Stimulated activated naive CD4-positive, alpha-beta T cell treated with Interleukin-2 at 50 U/mL for 16 hours (primary cell): ENCODE measurements around the gene KPTN.

Experiments
- DNase-seq: peaks from one replicate; lab custom pipeline; 2025; lab: John Stamatoyannopoulos, UW

KPTN gene

DNA sequence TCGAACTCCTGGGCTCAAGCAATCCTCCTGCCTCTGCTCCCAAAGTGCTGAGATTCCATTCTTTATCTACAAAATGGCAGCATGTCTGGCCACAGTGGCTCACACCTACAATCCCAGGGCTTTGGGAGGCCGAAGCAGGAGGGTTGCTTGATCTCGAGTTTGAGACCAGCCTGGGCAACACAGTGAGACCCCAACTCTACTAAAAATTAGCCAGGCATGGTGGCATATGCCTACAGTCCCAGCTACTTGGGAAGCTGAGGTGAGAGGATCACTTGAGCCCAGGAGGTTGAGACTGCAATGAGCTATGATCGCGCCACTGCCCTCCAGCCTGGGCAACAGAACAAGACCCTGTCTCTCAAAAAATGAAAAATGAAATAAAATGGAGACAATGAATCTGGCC lies 24.7 kb upstream of the KPTN start:
- DNase-seq, result no peak

DNA sequence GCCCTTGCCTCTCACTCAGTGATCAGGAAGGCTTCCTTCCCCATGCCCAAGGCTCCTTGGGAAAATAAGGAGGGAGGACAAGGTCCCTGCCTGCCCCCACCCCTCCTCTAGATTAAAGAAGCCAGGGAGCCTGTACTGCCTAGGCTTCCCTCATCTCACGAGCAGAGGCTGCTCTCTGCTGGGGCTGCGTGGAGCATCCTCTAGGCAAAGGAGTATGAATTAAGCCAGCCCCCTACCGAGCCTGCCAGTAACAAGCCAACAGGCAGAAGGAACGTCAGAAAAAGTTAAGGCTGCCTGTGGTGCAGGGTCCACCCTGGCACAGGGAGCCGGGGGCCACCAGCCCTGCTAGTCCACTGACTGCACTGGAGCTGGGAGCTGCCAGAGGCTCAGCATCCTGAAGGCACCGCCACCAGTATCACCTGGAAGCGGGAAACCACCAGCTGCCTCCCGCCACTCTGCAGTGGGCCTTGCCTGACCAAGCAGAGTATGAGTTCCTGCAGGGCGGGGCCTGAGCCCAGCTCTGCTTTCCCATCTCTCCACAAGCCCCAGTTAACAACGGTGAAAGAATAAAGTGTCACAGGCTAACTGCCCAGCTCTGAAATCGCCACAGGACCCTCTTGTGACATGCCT lies 24.0 kb upstream of the KPTN start:
- no peak for DNase-seq

DNA sequence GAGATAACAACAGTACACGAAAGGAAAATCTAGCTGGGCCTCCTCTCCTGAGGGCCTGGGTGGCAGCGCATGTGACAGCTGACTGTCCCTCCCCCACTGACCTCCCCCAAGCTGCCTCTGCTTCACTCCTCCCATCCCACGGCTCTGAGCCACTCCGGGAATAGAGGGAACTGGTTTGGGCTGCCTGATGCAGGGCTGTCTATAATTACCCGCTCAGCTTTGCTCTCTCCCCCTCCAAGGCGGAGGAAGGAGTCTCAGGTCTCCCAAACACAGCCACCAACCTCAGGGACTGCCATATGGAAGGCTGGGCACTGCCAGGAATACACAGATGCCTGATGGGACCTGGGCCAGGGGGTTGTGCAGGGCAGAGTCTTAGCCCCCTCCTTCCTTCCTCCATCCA lies 23.0 kb upstream of the KPTN start:
- DNase-seq, result no peak

DNA sequence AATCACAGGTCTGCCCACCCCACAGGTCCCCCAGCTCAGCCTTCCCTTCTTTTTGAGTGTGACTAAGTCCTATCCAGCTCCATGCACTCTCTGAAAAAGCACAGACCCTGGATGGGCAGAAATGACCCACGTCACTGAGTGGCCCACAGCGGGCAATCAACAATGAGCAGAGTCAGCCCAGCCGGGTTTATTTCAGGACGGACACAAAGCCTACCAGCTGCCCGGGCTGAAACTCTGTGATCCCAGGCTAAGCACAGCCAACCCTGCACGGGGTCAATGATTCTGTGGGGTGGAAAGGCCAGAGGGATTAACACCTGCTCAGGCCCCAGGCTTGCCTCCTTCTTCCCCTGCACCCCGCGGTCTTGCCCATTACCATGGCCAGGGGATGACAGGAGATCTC lies 22.4 kb upstream of the KPTN start:
- DNase-seq, result no peak

DNA sequence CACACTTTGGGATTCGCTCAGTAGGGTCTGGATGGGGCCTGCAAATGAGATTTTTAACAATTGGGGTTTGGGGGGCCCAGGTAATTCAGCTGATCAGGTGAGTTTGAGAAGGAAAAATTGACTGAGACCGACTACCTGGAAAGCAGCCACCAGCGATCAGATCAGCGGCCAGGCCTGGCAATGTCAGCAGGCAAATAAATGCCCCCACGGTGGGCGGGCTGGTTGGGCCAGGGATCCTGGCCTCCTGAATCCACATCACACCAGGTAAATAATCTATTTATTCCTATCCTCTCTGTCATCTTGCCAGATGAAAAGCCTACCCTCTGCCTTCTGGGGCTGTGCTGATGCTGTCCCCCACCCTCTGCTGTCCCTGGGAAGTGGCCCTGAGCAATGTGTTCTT lies 21.5 kb upstream of the KPTN start:
- DNase-seq, result no peak

DNA sequence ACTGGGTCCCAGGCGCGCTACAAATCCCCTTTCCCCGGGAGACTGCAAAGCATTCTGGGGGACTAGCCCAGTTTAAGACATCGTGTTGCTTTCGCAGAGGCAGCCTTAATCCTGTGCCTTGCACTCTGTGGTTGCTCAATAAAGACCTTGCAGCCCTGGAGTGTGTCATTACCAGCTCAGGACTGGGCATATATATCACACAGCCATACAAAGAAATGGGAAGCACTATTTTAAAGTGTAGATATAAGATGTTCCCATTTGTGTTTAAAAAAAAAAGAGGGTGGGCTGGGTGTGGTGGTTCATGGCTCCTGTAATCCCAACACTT lies 19.8 kb upstream of the KPTN start:
- DNase-seq, result no peak

DNA sequence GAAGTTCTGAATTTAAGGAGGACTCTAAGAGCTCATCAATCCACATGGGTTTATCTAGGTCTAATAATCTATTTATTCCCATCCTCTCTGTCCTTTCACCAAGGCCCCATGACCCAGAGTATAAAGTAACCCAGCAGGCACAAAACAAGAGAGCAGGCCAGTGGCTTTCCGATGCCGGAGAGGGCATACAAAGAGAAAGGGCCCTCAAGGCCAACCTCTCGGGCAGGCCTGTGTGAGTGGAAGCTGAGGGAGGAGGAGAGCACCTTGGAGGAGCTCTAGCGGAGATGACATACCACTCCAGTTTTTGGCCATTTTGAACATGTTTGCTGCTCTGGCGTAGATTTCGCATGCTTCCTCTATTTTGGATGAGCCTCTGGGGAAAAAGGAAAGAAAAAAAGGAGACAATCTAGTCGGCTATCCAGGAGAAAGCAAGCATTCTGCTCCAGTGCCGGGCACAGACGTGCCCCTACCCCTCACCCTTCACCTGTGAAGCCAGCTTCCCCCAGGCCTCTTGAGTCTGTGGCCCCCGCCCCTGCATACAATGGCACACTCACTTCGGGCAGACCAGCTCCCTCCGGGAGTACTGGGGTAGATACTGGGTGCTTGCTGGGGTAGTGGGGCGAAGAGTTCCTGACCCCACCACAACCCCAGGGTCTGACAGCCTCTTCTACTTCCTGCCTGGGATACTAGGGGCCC lies 19.3 kb upstream of the KPTN start:
- no peak for DNase-seq

DNA sequence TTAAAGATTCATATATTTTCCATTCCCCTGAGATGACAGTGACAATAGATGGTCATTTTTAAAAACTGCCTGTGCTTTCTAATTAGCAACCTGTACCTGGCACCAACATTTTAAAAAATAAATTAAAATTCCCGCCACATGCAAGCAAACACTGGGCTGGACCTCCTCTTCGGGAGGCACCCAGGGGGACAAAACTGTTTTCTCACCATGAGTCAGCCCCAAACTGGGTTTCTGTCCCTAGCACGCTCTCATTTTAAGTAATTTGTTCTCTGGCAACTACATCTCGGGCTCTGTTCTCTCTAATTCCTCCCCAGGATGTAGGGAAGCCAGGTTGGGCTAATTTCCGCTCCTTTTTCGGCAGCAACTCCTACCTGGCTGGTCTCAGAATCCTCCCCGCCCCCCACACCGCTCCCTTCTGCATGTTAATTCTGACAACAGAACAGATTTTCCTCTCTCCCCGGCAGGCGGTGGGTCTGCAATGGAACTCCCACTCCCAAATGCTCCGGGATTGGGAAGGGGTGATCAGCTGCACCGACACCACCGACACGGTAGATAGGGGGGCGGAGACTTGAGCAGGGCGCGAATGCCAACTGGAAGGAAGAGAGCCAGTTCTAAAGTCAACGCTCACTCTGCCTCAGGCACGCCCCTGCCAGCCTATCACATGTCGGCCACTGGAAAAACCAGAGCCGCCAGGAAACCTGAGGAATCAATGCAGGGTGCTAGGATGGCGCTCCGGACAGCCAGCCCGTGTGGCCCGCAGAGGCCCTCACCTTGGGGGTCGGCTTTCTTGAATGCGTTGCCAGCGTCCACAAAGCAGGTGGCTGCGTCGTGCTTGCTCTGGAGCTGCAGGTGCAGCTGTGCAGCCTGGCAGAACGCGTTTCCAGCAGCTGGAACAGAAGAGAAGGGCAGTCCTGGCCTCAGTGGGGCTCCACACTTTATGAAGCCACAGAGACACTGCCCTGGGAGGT lies 16.1 kb upstream of the KPTN start:
- DNase-seq, result no peak

DNA sequence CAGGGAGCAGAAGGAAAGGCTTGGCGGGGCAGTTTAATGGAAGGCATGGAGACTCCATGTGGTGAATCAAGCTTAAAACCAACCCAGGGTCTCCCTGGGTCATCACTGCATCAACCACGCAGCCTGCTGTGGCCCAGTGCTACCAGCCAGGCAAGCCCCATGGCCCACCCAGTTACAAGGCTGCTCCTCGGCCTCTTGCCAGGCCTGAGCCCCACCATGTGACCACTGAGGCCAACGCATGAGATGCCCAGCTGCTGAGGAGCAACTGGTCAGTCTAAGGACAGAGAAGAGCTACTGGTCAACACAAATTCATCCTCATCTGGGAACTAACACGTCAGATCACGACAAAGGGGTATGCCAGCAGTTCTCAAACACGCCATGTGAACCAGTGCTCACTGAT lies 15.4 kb upstream of the KPTN start:
- DNase-seq, result no peak

DNA sequence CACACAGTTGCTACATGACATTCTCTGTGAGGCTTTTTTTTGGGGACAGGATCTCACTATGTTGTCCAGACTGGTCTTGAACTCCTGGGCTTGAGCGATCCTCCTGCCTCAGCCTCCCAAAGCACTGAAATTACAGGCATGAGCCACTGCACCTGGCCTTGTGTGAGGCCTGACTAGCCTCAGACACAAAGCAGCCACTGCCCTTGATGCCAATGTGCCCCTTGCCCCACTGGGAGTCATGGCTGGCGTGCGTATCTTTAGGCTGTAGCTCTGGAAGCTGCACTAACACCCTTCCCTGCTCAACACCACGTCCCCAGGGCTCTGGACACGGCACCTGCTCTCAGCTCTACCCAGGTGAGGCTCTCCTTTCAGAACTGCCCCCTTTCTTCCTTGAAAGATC lies 14.5 kb upstream of the KPTN start:
- no peak for DNase-seq

DNA sequence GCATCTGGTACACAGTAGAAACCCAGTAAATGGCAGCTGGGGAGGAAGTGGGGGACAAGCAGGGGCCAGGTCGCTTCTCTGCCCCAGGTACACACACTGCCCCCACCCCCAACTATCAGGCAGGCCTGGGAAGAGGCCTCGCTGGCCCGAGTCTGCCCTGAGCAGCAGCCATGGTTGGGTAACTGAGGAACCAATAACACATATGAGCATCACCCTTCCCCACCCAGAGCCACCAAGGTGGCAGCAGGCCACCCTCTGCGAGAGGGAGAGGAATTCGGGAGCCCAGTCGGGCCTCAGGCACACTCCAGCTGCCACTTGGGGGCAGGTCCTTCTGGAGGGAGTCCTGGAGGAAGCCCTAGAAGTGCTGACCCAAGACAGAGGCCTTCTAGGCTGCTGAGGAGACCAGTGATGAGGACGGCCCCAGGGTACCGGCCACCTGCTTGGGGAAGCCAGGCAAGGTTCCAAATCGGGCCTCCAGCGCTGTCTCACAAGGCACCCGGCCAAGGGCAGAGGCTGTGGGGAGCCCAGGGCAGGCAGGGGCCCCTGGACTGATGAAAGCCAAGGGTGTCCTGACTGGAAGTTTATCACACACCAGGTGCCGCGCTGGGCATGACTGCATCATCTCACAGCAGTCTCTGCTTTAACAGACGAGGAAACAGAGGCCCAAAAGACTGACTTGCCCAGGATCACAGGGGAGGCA lies 14.0 kb upstream of the KPTN start:
- no peak for DNase-seq

DNA sequence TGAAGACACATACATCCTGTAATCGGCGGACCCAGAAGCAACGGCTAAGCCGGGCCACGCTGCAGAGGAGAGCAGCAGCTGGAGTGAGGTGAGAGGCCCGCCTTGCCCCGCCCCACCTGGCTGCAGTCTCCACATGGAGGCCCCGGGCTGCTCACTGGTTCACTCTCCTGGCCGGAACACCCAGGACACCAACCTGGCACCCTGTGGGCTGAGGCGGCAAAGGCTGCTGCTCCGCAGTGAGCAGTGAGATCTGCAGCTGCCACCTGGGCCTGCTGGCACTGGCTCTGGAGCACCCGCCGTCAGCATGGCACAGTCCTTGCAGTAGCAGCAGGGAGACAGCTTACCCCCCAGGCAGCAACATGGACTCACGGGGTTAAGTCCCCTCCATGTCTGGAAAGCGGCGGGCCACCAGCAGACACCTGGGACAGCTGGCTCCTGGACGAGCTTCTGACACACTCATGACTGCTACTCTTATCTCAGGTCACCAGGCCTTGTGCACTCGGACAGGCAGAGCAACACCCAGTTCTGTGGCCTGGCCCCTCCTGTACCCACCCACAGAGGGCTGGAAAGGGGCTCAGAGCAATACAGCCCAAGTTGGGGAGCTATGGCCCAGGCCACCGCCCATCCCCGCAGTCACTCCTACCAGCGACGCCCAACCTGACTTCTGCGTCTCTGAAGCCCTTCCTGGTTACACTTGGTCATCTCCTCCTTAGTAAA lies 13.2 kb upstream of the KPTN start:
- no peak for DNase-seq

DNA sequence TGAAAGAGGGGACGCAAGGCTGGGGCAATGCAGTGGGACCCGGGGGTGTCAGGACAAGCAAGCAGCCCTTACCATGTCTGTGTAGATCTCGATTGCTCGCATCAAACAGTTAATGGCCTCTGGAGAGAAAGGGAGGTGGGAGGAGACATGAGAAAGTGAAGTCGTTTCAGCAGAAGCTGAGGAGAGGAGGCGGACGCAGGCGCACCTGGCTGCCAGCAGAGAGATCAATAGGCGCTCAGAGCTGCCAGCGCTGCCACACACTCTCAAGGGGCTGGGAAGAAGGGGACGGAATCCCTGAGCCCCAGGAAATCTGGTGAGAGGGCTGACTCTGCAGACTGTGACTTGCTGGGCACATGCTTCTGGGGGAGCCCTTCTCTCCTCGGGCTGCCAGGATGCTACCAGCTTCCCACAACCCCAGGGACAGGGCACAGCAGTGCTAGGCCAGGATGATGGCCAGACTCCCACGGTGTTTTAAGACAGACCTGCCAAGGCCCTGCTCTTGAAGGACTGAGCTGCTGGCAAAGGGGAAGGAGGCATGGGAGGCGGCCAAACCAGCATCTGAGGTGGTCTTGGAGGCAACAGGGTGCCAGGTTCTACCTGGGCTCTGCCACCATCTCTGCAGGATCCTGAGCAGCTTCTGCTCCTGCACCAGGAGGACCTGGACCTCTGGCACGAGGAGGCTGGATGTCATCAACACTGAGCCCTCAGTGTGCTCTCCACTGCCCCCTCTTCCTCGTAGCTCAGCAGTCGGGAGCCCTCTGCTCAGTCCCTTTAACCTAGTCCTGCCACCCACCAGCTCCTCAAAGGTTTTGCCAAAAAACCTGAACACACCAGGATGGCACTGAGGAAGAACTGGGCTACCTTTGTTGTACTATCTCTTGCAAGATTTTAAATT lies 11.7 kb upstream of the KPTN start:
- DNase-seq, result no peak

DNA sequence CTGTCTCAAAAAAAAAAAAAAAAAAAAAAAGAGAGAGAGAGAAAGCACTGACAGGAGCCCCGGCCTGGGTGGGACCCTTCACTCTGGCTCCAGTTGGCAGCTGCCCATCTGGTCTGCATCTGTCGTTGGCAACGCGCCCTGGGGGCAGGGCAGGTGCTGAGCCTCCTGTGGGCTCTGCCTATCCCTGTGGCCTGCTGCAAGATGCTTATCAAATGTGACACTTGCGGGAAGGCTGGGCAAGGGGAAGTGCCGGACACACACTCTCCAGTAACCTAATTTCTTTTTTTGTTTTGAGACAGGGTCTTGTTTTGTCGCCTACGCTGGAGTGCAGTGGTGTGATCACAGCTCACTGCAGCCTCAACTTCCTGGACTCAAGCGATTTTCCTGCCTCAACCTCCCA lies 10.7 kb upstream of the KPTN start:
- DNase-seq, result no peak

DNA sequence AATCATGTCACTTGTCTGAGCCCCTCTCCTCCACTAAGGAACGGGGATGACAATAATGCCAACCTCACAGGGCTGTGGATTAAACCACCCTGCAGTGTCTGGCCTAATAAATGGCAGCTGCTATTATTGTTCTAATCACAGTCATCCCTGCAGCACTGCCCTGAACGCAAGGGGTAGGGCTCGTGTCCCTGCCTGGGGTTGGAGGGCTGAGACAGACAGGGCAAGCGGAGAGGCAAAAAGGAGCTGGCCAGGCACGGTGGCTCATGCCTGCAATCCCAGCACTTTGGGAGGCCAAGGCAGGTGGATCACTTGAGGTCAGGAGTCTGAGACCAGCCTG lies 10.2 kb upstream of the KPTN start:
- no peak for DNase-seq

DNA sequence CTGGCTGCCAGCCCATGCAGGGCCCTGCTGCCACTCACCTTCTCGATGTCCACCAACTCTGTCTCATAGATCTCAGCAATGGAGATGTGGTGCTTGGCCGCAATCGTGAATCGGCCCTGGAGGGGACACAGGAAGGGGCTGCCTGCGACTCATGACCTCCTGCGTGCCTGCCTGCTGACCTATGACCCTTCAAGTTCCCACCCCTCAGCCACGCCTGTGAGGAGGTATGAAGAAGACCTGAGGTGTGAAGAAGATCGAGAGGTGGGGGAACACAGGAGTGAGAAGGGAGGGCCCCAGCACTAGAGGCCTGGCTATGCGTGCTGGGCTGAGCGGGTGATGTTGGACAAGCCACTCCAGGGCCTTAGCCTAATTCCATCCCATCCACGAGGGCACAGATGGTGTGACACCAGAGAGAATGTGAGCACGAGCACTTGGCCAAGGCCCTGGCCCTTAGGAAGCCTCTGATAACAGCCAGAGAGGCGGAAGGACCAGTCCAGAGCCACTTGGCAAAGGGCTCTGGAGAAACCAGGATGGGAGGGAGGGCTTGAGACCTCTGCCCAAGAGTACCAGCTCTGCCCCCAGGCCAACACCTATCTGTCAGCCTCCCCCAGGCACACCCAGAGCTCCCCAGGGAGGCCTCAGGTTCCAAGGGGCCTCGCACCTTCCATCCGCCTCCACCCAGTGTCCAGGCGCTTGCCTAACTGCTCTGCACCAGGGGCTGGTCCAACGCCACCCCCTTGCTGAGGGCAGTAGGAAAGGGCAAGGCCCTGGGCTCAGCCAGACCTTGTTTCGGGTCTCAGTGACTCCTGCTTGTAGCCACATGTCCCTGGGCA lies 9.6 kb upstream of the KPTN start:
- no peak for DNase-seq

DNA sequence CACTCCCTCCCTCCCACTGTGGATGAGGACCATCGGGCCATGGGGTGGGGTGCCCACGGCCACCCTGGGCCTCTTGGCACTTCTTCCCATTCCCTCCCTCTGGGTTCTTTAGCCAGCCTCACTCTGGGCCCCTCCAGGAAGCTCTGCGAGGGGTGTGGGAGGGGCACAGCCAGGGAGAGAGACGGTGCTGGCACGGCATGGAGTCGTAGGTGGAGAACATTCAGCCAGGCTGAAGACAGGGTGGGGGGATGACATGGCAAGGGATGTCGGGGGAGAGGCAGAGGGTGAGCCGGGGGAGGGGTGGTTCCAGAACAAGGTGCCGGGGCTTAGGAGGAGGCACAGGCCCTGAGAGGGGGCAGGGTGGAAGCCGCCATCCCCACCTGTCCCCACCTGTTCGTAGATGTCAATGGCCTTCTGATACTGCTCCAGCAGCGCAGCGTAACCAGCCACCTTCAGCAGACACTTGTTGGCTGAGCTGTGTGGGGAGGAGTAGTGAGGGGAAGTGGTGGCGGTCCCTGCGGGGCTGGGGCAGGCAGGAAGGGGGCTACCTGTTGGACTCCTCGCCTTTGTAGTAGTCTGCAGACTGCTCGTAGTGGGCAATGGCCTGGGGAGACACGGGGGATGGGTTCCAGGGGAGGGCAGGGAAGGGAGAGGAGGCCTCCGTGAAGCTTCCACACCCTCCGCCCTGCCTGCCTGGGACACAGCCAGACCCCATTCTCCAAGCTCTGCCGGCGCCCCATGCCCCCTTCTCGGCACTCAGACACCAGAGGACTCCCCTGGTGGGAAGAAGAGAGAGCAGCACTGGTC lies 8.8 kb upstream of the KPTN start:
- no peak for DNase-seq

DNA sequence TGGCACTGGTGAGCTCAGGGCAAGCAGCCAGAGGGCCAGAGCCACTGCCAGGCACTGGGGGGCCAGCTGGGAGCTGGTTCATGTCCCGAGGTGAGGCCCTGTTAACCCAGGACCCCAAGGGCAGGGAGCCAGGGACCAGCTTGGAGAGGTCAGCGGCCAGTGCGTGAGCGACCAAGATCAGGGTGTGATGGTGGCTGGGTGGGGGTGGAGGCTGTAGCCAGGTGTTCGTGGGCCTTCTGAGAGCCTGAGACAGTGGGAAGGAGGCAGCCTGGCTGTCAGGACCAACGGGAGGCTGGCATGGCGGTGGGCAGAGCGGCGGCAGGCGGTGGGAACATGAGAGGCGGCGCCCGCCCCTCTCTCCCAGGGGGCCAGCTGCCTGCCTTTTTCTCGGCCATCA lies 8.1 kb upstream of the KPTN start:
- DNase-seq, result no peak
